ENCODE data around the gene ZBTB40. TPM values are rescaled to one million over a fixed set of nuclear protein-coding genes. Genes with fewer than 3 reads are reported as not detected.

The ZBTB40 gene
- total RNA-seq, 1 experiment from 2014 or later = 19.5 TPM

DNA sequence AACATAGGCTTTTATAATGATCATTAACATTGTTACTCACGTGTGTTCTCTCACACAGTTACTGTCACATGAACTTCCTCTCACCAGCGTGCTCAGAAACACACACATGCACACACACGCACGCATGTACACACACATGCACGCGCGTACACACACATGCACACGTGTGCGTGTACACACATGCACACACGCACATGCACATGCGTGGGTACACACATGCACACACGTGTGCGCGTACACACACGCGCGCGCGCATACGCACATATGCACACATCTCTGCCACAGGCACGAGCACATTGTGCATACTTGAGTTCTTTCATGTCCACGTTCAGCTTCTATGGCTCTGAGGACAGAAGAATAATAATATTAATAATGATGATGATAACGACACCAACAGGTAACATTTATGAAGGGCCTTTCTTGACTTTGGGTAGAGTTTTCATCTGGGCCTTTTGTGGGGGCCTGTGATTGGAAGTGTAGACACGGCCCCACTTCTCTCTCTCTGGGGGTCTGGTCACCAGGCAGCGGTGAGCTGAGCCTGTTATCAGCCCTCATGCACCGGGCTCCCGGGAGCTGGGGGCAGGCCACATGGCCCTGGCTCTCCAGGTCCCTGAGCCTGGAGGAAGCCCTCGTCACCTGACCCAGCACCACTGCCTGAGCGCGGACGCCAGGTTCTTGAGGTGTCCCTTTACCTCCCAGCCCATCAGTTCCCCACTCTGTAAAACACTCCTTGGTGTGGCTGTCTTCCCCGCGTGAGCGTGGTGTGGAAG lies 118.7 kb downstream of the ZBTB40 start (continued):
- TF ChIP-seq, protein P1, sequence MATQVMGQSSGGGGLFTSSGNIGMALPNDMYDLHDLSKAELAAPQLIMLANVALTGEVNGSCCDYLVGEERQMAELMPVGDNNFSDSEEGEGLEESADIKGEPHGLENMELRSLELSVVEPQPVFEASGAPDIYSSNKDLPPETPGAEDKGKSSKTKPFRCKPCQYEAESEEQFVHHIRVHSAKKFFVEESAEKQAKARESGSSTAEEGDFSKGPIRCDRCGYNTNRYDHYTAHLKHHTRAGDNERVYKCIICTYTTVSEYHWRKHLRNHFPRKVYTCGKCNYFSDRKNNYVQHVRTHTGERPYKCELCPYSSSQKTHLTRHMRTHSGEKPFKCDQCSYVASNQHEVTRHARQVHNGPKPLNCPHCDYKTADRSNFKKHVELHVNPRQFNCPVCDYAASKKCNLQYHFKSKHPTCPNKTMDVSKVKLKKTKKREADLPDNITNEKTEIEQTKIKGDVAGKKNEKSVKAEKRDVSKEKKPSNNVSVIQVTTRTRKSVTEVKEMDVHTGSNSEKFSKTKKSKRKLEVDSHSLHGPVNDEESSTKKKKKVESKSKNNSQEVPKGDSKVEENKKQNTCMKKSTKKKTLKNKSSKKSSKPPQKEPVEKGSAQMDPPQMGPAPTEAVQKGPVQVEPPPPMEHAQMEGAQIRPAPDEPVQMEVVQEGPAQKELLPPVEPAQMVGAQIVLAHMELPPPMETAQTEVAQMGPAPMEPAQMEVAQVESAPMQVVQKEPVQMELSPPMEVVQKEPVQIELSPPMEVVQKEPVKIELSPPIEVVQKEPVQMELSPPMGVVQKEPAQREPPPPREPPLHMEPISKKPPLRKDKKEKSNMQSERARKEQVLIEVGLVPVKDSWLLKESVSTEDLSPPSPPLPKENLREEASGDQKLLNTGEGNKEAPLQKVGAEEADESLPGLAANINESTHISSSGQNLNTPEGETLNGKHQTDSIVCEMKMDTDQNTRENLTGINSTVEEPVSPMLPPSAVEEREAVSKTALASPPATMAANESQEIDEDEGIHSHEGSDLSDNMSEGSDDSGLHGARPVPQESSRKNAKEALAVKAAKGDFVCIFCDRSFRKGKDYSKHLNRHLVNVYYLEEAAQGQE (IDR thresholded peaks at IDR 0.05; ENCODE audit: low read depth) = no peak
- TF ChIP-seq ZFX (IDR thresholded peaks at IDR 0.05) (no peak), SIN3A (IDR thresholded peaks at IDR 0.05; ENCODE audit: low read depth) (no peak), RAD21 (IDR thresholded peaks at IDR 0.05; ENCODE audit: low read depth) (no peak), YY1 (IDR thresholded peaks at IDR 0.05; ENCODE audit: extremely low read depth, insufficient replicate concordance, low read depth, low read length) (no peak), TCF7L2 (IDR thresholded peaks at IDR 0.05; ENCODE audit: borderline replicate concordance, extremely low read depth, insufficient read depth, insufficient read length) (no peak)

DNA sequence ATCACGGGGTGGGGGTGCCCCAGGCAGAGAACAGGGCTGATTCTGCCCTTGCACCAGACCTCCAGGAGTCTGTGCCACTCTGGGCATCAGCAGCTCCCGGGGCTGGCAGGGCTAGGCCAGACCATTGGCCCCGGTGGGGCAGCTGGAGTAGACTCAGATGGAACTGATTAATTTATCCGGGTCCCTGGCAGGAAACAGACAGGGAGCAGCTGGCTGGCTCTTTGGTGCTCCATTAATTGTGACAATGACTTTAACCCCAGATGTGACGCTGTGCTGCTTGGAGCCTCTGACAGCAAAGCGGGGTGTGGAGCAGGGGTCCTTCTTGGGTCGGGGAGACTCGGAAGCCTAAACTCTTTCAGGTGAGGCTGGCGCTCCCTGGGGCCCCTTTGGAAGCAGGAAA lies 121.2 kb downstream of the ZBTB40 start:
- RAD21 ChIA-PET (ENCODE audit: low non-redundant PET in 1 of 2, low total read pairs in 2 of 2, uncharacterized antibody in 2 of 2, unreplicated experiment in 2 of 2) = no interaction called here

More for the DNA sequence above, 121.2 kb downstream of the ZBTB40 start:
- ChIA-PET CTCF (no interaction called here), POLR2A (no interaction called here)
- Histone ChIP-seq H3K36me3 (ENCODE audit: control insufficient read depth in 1 of 2, insufficient read depth in 2 of 2, low read length in 2 of 2) (no peaks in the 10 kb centered on the region), H3K9me2 (ENCODE audit: insufficient read depth) (no peaks in the 10 kb centered on the region), H3K27ac (ENCODE audit: low read depth, low read length) (no peak overlapping the region), H3K79me2 (ENCODE audit: insufficient read depth, low read length) (no peaks in the 10 kb centered on the region), H3K4me3 (replicated peaks in 1 of 2; ENCODE audit: low read depth in 1 of 2, low read length in 2 of 2) (no peak overlapping the region), H4K20me1 (ENCODE audit: insufficient read depth) (no peaks in the 10 kb centered on the region), H3K27me3 (ENCODE audit: insufficient read depth, low read length) (peaks cover 10% of the 10 kb centered on the region; the same call in 1 of the 2 replicates), H3K4me2 (ENCODE audit: low read length) (no peak overlapping the region), H2AFZ (ENCODE audit: low read depth, low read length, poor library complexity, severe bottlenecking) (no peak overlapping the region), H3K9me3 (ENCODE audit: control insufficient read depth in 1 of 2, insufficient read depth in 1 of 2, low read depth in 1 of 2, low read length in 2 of 2) (peaks cover 0 to 2% of the 10 kb centered on the region in 2 experiments; a peak in 1 of 4 replicates), H3K4me1 (ENCODE audit: control insufficient read depth in 1 of 2, insufficient read depth in 2 of 2, low read length in 2 of 2) (no peaks in the 10 kb centered on the region), H3K9ac (ENCODE audit: low read length) (no peak overlapping the region)
- BruUV-seq (replicated peaks) = no TSS peak
- TF ChIP-seq, protein P2, sequence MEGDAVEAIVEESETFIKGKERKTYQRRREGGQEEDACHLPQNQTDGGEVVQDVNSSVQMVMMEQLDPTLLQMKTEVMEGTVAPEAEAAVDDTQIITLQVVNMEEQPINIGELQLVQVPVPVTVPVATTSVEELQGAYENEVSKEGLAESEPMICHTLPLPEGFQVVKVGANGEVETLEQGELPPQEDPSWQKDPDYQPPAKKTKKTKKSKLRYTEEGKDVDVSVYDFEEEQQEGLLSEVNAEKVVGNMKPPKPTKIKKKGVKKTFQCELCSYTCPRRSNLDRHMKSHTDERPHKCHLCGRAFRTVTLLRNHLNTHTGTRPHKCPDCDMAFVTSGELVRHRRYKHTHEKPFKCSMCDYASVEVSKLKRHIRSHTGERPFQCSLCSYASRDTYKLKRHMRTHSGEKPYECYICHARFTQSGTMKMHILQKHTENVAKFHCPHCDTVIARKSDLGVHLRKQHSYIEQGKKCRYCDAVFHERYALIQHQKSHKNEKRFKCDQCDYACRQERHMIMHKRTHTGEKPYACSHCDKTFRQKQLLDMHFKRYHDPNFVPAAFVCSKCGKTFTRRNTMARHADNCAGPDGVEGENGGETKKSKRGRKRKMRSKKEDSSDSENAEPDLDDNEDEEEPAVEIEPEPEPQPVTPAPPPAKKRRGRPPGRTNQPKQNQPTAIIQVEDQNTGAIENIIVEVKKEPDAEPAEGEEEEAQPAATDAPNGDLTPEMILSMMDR (IDR thresholded peaks at IDR 0.05 in 2 of 3, conservative IDR thresholded peaks at IDR 0.05 in 1 of 3; ENCODE audit: borderline replicate concordance in 1 of 3, insufficient read depth in 1 of 3, low read depth in 2 of 3, low read length in 2 of 3) = no peak
- TF ChIP-seq YY1 (IDR thresholded peaks at IDR 0.05; ENCODE audit: extremely low read depth, insufficient replicate concordance, low read depth, low read length) (no peak), SIN3A (IDR thresholded peaks at IDR 0.05; ENCODE audit: low read depth) (no peak), SRF (IDR thresholded peaks at IDR 0.05; ENCODE audit: low read depth) (no peak), SP1 (IDR thresholded peaks at IDR 0.05; ENCODE audit: low read depth) (no peak), EZH2phosphoT487 (IDR thresholded peaks at IDR 0.05; ENCODE audit: borderline replicate concordance) (no peak), RAD21 (IDR thresholded peaks at IDR 0.05; ENCODE audit: low read depth) (no peak), ZNF274 (IDR thresholded peaks at IDR 0.05; ENCODE audit: low read depth, low read length) (no peak)
- TF ChIP-seq, protein P1 (IDR thresholded peaks at IDR 0.05; ENCODE audit: low read depth) = no peak
- no peak for DNase-seq (ENCODE audit: low read depth, low spot score)
- no peak for ATAC-seq
- intact Hi-C loops (cut with micrococcal nuclease) = no loop called here

All from HCT116 (cell line).